HFF-Myc (cell line): ENCODE data around the gene NECAB3.

Experiments used
- DNase-seq: peaks from one replicate; pipeline ENCODE4 v3.0.0-alpha.2; 2011; ENCODE audit warnings: low read depth; ENCODE audit errors: extremely low read depth
- H3K4me3 ChIP-seq: replicated peaks from 2 replicates; pipeline ENCODE4 v1.5.1; 2011; ENCODE audit warnings: low read depth, mild to moderate bottlenecking, control low read depth, low read length
- TF ChIP-seq, protein P1 (sequence below): IDR thresholded peaks from 2 replicates; pipeline ENCODE4 v1.5.1; 2012; ENCODE audit warnings: mild to moderate bottlenecking, low read depth, low read length, control low read depth; ENCODE audit errors: missing control alignments

NECAB3 gene

DNA sequence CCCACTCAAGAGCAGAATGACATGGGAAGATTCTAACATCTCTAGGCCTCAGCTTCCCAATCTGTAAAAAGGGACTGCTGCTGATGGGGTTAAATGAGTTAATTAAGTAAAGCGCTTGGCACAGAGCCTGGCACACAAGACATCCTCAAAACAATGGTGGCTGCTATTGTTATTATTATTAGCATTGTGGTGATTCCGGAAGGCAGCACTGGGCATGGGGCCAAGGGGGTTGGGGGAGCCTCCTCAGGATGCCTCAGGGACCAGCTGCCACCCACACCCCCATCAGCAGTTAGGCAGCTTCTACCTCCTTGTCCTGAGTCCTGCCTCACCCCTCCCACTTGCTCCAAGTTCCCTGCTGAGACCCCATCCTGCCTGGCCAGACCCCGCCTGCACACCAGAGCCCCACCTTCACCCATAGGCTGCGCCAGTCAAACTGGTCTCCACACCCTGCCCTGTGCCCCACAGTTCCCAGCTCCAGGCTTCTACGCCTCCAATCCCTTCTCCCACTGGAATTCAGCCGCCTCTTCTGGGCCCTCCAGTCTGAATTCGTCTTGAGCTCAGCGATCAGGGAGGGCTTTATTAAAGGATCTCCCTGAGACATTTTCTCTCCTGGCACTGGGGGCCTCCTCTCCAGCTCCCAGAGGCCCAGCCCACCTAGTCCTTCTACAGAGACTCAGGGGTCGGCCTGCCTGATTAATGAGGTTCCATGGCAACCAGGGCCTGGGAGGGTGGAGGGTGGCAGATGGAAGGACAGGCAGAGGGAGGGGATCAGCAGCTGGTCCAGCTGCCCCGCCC, 10.5 kb upstream of the NECAB3 start:
- no peak for DNase-seq
- peak overlapping the region; percentile 54 for H3K4me3 ChIP-seq

GRCh38 chr20:33681728-33682353, 7.6 kb upstream of the NECAB3 start:
- H3K4me3 ChIP-seq: no peak overlapping the region
- TF ChIP-seq, protein P1, sequence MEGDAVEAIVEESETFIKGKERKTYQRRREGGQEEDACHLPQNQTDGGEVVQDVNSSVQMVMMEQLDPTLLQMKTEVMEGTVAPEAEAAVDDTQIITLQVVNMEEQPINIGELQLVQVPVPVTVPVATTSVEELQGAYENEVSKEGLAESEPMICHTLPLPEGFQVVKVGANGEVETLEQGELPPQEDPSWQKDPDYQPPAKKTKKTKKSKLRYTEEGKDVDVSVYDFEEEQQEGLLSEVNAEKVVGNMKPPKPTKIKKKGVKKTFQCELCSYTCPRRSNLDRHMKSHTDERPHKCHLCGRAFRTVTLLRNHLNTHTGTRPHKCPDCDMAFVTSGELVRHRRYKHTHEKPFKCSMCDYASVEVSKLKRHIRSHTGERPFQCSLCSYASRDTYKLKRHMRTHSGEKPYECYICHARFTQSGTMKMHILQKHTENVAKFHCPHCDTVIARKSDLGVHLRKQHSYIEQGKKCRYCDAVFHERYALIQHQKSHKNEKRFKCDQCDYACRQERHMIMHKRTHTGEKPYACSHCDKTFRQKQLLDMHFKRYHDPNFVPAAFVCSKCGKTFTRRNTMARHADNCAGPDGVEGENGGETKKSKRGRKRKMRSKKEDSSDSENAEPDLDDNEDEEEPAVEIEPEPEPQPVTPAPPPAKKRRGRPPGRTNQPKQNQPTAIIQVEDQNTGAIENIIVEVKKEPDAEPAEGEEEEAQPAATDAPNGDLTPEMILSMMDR: no peak
- no peak for DNase-seq

More for the DNA sequence above, 10.5 kb upstream of the NECAB3 start:
- TF ChIP-seq, protein P1: no peak

DNA sequence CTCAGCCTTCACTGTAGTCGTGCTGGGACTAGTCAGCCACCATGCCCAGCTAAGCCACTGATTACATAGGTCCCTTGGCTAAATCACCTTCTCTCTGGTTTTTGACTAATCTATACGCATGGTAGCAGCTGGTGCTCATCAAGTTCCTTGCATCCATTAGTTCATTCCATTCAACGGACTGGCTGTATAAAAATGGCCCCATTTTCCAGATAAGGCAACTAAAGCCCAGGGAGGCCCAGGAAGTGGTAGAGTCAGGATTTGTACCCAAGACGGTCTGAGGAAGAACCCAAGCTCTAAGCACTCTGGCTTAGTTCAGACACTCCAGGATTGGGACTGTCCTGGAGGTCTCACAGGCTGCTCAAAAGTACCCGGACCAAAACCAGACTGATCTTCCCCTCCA, 7.1 kb upstream of the NECAB3 start:
- TF ChIP-seq, protein P1: no peak
- H3K4me3 ChIP-seq: no peak overlapping the region
- DNase-seq: no peak

- no peak overlapping the region for H3K4me3 ChIP-seq
- TF ChIP-seq, protein P1: no peak
- DNase-seq: no peak
These were observed 6.5 kb upstream of the NECAB3 start for GRCh38 chr20:33680686-33681085.

- no peak for DNase-seq
- no peak overlapping the region for H3K4me3 ChIP-seq
- TF ChIP-seq, protein P1: no peak
These were observed 5.7 kb upstream of the NECAB3 start for GRCh38 chr20:33679758-33680485.

DNA sequence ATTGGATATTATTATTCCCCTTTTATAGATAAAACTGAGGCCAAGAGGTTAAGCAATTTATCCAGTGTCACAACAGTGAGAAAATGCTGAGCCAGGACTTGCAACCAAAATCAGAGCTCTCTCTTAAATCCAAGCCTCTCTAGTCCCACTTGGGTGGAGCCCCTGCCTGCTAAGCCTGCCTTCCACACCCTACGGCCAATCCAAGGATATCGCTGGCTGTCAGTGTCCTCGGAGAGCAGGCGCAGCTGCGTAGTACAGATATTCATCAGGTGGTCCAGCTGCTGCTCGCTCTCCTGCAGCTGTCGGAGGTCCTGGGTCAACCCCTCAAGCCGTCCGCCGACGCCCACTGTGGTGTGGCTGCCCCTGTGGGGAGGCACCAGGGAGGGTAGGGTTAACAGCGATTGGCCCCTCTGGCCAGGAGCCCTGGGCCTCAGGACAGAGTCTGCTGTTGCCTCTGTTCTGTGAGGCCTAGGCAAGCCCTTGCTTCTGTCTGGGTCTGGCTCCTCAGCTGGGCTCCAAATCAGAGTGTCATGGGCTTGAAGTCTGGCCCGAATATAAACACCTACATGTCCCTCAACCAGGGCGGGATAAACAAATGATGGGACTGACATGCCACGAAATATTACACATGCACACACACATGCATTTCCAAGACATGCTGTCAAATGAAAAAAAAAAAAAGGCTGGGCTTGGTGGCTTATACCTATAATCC, 3.9 kb upstream of the NECAB3 start:
- no peak for DNase-seq
- no peak overlapping the region for H3K4me3 ChIP-seq
- TF ChIP-seq, protein P1: no peak
